Gastroesophageal sphincter (tissue), 3 donors: ENCODE measurements around the gene KRTAP15-1.

Source experiments
- POLR2A ChIP-seq, 2 donors: fragments of 450-650 bp; IDR thresholded peaks; one replicate each; pipeline ENCODE4 v1.6.1; 2017; ENCODE audit warnings: antibody characterized with exemption in 2 of 2, mild to moderate bottlenecking in 2 of 2, moderate library complexity in 1 of 2
- POLR2AphosphoS5 ChIP-seq: sonication (generic); formaldehyde crosslinking; IDR thresholded peaks from one replicate; pipeline ENCODE4 v1.6.1; 2017; ENCODE audit warnings: antibody characterized with exemption
- TF ChIP-seq, protein P1 (sequence below), 4 experiments: fragments of 200-600 bp in 2 of 4; fragments of 450-650 bp in 2 of 4; sonication (generic) in 1 of 4; IDR thresholded peaks; one replicate each; pipeline ENCODE4 v1.5.1; 2017 to 2019; ENCODE audit warnings: antibody characterized with exemption in 4 of 4, mild to moderate bottlenecking in 2 of 4, moderate library complexity in 2 of 4

DNA sequence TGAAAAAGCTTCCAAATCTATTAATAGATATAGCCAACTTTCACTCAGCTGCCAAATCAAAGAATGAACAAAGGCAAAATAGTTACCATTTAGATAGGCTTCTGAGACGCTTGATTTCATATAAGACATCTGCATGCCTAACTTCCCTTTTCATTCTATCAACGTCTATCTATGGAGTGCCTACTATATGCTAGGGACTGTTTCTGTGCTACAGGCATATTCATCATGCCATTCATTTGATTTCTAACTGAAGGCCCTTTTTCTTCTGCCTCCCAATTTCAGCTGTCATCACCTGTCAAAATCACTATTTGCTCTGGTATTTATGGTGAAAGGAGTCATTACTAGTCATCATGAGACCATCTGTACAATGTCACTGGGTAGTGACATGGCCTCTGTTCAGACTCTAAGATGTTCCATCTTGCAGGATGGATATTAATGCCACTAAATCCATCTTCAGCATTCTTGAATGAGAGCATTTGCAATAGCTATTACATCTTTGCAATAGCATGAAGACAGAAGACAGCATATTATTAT lies 48.5 kb upstream of the KRTAP15-1 start:
- TF ChIP-seq, protein P1, sequence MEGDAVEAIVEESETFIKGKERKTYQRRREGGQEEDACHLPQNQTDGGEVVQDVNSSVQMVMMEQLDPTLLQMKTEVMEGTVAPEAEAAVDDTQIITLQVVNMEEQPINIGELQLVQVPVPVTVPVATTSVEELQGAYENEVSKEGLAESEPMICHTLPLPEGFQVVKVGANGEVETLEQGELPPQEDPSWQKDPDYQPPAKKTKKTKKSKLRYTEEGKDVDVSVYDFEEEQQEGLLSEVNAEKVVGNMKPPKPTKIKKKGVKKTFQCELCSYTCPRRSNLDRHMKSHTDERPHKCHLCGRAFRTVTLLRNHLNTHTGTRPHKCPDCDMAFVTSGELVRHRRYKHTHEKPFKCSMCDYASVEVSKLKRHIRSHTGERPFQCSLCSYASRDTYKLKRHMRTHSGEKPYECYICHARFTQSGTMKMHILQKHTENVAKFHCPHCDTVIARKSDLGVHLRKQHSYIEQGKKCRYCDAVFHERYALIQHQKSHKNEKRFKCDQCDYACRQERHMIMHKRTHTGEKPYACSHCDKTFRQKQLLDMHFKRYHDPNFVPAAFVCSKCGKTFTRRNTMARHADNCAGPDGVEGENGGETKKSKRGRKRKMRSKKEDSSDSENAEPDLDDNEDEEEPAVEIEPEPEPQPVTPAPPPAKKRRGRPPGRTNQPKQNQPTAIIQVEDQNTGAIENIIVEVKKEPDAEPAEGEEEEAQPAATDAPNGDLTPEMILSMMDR (IDR thresholded peaks at IDR 0.05) = no peak
- no peak for TF ChIP-seq POLR2A (IDR thresholded peaks at IDR 0.05)
- no peak for TF ChIP-seq POLR2AphosphoS5
